GM18517 (cell line): ENCODE results near the gene MTSS2.

Source experiments
- ATAC-seq: cut with Tn5 transposase; IDR thresholded peaks from one replicate; pipeline ENCODE4 v1.9.1; 2021; ENCODE audit warnings: mild to moderate bottlenecking, moderate library complexity; ENCODE audit not compliant: unreplicated experiment

Gene MTSS2

DNA sequence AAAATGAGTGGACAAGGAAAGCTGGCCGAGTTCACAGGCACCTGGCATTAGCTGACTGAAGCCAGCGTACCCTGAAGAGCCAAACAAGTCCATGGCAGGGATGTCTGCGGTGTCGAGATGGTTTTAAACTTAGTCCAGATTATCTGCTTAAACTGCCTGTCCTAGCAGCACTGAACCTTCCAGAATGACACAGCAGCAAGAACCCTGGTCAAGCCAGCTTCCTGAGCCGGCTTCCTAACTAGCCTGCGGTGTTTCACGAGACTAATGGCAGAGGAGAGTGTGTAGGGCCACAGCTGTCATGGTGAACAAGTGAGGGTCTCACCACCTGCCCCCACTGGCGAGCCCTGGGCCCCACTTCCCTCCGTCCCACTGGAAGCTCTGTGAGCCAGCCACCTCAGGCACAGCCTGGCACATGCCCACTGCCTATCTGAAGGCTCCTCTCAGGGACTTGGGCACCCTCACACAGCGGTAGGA is 28.8 kb upstream of the MTSS2 start:
- no peak for ATAC-seq

DNA sequence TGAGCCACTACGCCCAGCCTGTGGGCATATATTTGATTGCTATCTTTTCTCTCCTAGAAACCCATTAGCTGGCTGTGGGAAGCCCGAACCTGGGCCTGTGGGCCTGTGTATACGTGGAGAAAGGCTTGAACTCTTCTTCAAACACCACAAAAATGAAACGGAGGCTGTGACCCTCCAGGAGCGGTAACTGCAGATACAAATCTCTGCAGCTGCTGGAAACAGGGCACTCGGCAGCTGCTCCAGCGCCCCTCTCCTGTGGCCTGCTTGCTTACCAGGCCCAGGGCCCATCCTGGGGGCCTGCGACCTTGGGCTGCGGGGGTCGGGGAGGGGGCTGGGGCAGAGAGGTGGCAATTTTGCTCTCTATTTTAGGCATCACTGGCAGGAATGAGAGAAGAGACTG is 28.0 kb upstream of the MTSS2 start:
- no peak for ATAC-seq

DNA sequence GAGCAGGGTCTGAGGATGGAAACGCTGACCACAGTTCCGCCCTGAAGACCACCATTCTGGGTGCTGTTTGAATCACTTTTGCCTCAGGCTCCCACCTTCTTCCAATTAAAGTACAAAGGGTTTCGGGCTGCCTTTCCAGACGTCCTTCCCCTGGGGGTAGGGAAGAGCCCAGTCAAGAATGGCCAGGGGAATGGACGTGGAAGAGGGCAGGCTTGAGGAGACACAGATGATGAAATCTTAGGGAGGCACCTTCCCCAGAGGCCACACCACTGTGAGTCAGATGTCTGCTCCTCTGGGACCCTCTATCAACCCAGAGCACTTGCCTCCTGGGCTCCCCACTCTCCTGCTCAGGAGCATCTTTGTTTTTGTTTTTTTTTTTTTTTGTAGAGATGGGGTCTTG is 27.5 kb upstream of the MTSS2 start:
- no peak for ATAC-seq

DNA sequence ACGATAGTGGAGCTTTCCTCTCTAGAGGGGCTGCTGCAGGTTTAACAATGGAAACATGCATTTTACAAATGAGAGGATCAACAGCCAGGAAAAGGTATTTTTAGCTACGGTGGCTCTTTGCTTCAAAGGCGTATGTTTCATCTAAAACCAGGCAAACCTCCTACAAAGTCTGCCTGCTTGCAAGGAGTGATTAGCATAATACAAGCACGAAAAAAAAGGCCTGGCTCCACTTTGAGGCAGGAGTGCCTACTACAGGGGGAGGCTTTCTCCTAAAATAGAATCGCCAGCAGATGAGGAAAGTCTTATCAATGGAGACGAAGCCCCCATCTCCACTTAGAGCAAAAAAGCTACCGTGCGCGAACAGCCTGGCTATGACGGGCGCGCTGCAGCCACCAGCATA is 27.1 kb upstream of the MTSS2 start:
- ATAC-seq, result no peak

DNA sequence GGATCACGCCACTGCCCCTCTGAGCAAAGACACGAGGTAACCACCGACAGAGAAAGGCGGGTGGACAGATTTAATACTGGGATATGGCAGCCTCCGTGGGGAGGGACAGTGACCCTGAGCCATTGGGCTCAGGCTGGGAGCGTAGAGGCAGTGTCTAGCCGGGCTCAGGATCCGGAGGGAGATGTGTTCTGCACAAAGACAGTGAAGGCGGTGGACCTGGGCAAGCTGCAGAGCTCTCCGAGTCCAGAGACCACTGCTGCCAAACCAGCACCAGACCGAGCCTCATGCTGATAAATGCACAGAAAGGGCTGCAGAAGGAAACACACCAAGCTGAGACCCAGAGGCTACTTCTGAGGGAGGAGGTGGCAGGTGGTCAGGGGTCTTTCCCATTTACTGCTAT is 26.5 kb upstream of the MTSS2 start:
- no peak for ATAC-seq

DNA sequence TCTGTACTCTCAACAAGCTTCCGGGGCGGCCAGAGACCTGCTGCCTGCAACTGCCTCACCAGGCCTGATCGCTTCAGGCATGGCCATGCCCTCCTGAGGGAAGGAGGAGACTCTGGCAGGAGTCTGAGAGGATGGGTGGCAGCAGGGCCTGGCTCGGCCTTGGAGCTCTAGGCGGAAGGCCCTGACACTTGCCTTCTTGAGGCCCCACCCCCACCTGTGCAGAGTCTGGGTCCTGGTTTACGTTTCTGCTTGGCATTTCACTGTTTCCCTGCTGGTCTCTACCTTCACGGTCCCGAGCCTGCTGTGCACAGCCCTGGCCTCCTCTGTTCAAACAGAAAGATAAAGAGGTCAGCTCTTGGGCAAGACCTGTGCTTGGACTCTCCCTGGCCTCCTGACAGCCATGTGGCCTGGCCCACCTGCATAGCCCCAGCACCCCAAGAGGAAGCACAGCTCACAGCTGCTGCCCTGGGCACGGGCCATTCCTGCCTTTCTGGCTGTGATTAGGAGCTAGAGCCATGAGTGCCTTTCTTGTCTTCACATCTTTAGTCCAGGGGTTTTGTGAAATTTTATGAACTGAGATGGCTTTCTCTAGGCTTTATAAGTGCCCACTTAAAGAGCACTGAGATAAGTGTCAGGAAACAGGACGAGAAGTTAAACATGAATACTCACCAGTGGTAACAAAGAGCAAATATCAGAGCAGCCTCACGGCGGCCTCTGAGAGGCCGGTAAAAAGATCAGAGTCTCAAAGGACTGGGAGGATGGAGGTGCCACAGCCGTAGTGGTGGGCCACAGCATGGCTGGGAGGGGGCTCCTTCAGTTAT is 25.6 kb upstream of the MTSS2 start:
- no peak for ATAC-seq

DNA sequence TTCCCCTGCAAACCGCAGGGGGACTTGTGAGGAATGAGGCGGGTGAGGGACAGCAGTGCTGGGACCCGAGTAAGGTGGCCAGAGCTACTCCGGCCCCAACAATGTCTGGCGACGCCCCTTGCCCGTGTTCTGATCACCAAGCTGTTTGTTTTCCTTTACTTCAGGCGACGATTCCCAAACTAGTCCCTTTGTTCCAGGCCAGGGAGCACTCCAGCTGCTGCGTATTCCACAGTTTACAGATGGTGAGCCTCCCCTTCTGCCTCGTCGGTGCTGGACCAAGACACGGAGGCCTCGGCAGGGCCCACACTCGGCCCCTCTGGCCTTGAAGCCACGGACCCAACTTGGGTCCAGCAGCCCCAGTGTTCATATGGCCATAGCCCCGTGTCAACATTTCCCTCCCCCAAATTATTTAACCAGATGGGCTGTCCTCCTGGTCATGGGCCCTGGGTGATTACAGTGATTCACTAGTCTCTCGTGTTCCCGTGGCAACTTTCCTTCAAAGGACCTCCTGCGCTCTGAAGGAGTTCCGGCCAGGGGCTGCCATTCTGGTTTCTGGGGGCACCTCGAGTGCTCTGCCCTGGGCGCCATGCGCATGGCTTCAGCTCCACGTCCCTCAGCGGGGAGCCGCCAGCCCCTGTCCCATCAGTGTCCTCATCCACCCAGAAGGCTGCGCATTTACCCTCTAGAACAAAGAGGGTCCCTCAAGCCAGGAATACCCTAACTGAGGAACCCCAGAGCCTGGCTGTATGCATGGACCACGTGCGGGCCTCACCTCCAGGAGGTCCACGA is 24.8 kb upstream of the MTSS2 start:
- no peak for ATAC-seq

DNA sequence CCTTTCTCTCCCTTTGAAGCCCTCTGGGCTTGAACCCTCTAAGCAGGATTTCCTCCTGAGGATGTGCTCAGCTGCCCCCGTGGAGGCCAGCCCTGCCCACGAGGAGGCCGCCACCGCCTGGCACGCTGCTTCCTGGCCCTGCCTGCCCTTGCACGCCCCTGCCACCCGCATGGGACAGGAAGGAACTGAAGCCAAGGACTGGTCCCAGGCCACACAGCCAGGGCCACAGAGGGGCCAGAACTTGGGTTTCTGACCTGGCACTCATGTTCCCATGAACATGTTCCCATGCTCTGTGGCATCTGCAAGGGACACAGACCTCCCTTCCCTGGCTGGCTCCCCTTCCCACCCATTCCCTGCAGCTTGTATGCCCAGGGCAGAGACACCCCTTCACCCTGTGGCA is 24.1 kb upstream of the MTSS2 start:
- no peak for ATAC-seq

DNA sequence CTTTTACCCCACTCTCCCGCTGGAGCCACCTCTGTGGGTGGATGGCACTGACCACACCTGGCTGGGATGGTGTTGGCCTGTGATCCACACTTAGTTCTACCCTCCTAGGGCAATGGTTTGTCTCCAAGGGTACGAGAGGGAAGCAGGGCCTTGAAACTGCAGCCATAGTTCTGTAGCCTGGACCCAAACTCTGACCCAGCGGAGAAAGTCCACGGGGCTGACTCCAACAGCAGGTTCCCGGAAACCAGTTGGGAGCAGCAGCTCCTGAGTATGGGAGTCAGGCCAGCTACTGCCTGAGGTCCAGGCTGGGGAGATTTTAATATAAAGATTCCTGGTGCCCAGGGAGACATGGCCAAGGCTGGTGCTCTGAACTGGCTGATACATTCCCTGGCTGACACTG is 23.6 kb upstream of the MTSS2 start:
- no peak for ATAC-seq

DNA sequence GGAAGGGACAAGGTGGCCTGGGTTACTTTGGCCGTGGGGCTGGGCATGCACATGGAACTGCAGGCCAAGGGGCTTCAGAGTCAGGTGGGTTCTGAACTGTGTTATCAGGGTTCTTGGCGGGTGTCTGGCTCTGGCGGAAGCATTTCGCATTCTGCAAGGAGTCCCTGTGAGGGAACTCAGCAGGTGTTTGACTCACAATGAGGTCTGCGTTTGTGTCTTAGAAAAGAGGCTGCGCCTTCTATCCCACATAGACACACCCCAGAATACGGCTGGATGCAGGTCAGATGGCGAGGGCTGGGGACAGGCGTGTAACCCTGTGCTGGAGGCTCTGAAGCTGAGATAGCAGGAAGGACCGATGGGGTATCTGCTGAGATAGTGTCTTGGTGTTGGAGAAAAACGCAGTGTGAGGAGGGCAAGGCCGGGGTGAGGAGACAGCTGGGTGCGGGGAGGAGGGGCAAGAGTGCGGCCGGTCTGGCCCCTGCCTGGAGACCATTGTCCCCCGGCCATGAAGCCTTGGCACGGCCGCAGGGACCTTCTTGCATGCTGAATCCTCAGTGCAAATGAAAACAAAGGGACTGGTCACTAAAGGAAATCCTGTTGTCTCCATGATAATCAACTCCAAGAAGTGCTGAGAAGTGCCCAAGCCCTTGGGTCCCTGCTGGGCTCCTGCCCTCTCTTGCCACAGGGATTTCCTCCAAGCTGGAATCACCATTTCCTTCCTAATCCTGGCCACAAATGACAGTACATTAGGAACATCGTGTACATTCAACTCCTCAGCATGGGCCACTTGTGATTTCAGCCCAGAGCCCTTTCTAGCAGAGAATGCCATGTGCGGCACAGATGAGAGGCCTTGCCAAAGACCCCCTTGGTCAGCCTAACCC is 22.8 kb upstream of the MTSS2 start:
- no peak for ATAC-seq

DNA sequence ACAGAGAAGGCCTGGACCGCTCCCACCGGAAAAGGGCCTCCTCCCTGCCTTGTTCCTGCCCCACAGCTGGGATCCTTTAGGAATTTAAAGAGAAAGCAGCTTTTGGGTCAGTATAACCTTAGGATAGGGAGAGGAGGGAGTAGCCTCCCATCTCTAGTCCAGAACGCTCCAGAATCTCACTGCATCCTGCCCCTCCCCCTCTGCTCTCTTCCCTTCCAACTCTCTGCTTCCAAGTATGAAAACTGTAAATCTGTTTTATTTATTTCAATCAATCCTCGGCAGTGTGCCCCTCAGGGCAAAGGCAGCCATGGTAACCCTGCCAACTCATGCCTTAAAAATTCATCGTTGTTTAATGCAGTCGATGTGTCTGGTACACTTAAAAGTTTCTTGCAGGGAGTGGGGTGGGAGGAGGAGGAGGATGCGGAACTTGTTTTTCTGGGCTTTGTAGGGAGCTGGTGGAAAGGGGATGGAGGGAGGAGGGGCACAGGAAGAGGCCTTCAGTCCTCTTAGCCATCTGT is 21.2 kb upstream of the MTSS2 start:
- ATAC-seq, result no peak

DNA sequence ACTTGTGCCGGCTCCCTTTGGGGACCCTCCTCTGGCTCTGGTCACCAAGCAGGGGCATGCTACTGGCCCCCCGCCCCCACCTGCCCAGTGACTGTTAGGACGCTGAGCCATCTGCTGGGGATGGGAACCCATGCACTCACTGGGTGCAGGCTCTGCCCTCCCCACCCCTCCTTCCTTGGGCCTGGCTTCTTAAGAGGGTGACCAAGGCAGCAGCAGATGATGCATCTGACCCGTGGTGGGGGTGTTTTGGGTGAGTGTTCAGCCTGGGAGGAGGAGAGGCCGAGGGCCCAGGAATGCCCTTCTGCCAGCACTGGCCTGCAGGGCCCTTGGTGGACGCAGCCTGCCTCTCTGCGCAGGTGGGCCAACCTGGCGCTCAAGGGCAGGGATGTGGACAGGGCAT is 19.2 kb upstream of the MTSS2 start:
- ATAC-seq, result no peak

DNA sequence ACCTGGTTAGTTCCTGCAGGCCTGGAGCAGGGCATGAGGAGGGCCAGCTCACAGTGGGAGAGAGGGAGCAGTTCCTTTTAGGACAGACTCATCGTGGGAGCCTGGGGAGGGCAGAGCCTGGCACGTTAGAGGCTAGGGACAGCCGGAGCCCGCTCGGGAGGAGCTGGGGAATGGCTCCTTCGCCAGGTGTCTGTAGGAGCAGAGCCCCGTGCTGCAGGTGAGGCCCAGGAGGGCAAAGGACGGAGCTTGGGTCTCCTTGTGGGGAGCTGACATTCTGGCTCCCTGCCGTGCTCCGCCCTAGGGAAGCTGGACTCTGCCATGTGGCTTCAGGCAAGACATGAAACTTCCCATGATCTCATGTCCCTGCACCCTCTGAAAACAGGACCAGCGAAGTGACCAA is 18.7 kb upstream of the MTSS2 start:
- no peak for ATAC-seq

DNA sequence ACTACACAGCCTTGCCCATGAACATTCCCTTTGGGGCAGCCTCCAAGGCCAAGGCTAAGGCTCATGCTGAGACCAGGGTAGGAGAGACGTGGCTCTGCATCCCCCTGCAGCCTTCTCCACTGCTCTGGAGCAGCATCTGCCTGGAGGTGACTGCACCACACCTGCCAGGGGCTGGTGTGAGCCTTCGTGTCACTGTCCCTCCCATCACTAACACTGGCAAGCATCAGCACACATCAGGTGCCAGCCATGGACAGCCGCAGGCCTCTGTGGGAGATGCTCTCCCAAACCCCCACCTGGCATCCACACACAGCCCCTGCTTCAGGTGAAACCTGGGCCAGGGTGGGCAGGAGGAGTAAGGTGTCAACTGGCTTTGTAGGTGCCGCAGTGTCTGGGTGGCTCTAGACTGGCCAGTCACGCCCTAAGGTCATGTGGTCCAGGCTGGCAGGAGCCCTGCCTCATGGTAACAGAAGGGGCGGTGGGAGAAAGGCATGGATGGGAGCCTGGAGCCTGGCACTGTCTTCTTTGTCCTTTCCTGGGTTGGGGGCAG is 18.1 kb upstream of the MTSS2 start:
- ATAC-seq, result no peak

DNA sequence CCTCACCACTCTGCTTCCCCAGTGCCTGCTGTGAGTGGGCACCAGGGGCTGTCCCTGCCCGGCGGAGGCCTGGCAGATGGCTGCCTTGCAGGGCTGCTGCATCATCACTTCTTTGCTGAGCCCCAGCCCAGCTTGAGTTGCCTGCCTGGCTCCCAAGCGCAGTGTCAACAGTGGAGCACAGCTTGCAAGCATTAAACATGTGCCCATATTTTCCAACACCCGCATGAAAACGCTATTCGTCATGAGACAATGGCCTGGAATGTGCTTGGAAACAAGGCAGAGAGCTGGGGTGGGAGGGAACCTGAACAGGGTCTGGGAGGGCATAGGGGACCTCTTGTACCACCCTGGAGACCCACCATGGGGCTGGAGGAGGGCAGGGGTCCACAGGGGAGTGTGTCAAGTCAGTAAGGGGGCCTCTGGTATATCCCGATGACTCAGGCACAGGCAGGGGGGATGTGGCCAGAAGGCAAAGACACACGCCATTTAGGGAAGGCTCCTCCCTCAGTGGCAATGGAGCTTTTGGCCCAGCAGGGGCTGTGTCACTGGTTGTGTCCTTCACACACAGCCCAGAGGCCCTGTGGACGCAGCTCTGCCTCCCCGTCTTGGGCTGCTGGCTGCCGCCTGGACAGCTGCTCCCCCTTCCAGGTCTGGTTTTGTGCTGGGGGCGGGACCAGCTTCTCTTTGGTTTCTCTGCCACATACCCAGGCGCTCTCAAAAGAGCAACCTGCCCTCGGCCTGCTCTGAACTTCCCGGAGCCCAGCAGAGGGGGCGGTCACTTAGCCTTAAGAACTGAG is 17.4 kb upstream of the MTSS2 start:
- ATAC-seq, result no peak

DNA sequence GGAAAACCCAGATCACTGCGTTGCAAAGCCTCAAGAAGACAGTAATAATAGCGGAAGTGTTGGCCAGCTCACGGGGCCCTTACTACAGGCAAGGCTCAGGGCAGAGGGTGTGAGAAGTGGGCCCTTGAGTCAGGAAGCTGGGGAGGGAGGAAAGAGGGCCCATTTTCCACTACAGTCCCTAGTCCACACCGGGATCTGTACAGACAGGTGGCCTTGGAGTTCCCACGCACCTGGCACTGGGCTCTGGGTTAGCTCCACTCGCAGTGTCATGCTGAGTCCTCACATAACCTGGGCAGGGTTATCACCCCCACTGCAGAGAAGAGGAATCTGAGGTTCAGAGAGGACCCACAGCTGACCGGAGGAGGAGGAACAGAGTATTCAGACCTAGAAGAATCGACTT is 16.8 kb upstream of the MTSS2 start:
- ATAC-seq, result no peak

DNA sequence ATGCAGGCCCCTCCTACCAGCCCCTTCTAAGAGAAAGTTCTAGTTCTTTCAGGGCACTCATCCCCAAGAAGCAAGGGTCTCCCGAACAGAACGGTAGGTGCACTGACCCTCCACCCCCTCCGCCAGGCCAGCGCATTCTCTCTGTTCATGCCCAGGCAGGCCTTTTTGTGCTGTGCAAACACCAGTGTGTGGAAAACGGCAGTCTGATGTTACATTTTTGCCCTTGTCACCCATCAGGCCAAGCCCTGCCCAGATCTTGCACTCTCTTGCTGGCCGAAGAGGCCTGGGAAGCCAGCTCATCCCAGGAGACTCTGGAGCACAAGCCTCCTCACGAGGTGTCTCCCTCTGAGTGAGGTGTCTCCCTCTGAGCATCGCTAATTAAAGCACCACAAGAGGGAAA is 16.1 kb upstream of the MTSS2 start:
- no peak for ATAC-seq

DNA sequence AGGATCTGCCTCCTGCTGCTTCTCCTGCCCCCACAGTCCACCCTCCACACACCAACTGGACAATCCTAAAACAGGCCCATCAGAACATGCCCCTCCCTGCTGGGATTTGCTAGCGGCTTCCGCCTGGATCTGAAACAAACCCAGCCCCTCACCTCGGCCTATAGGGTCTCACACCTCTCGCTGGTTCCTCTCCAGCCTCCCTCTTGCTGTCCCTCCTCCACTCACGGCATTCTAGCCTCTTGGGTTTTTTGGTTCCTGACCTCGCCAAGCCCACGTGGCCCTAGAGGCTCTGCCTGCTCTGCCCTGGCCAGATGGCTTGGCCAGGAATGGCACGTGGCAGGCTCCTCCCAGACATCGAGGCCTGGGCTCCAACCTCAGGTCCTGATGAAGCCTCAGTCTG is 15.7 kb upstream of the MTSS2 start:
- no peak for ATAC-seq

DNA sequence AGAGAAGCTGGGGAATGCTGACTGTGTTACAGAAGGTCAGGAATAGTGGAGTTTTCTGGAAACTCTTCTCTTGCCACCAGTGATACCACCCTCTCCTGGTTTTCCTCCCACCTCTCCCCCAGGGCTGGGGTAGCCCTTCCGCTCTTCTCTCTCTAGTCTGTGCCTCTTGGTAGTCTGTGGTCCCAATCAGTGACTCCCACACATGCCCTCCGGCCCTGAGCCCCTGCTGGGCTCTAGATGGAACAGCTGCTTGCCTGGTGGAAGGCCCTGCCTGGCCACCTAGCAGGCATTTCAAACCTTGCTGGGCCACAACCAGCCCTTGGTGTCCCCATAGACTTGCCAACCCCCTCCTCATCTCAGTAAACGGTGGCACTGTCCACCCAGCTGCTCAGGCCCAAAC is 15.2 kb upstream of the MTSS2 start:
- no peak for ATAC-seq
